Measurements from ENCODE around the gene SCYL2.

GRCh38 chr12:100381379-100381778 lies 114.4 kb downstream of the SCYL2 start:
- TF ChIP-seq POLR2A (IDR thresholded peaks at IDR 0.05) (no peak), CTCF (IDR thresholded peaks at IDR 0.05 in 8 of 11, conservative IDR thresholded peaks at IDR 0.05 in 3 of 11) (no peak)

All from spleen (tissue), 7 donors.